Right atrium auricular region (tissue), 2 donors: ENCODE measurements around the gene PIF1. TPM values are rescaled to one million over a fixed set of nuclear protein-coding genes. Genes with fewer than 3 reads are reported as not detected.

Source experiments
- DNase-seq: peaks from one replicate; pipeline ENCODE4 v3.0.0-alpha.2; 2019; ENCODE audit warnings: low spot score
- H3K27ac ChIP-seq, 2 donors: fragments of 200-600 bp; sonication (generic); 1 replicate in 1 of 2; 2 replicates in 1 of 2; pipeline ENCODE4 v1.5.1; 2016 to 2019
- H3K27me3 ChIP-seq, 2 donors: fragments of 200-600 bp; sonication (generic); one replicate each; pipeline versions ENCODE4 v1.5.1 to v1.6.0; 2017 to 2019
- H3K36me3 ChIP-seq: fragments of 200-600 bp; sonication (generic); one replicate; pipeline ENCODE4 v1.5.1; 2016
- H3K4me1 ChIP-seq, 2 donors: fragments of 200-600 bp; sonication (generic); one replicate each; pipeline versions ENCODE4 v1.5.1 to v1.6.0; 2017 to 2019
- H3K4me3 ChIP-seq, 2 donors: fragments of 200-600 bp; sonication (generic); 1 replicate in 1 of 2; 2 replicates in 1 of 2; pipeline ENCODE4 v1.5.1; 2017 to 2019; ENCODE audit warnings: mild to moderate bottlenecking in 1 of 2, moderate library complexity in 1 of 2
- H3K9me3 ChIP-seq, 2 donors: fragments of 200-600 bp; sonication (generic); one replicate each; pipeline ENCODE4 v1.5.1; 2019
- total RNA-seq, 2 donors: library from RNA; depleted of rRNA; stranded (reverse); fragments of >200 nt; gene quantifications; one replicate each; pipeline ENCODE4 v1.1.0, GENCODE V29; 2016
- TF ChIP-seq, protein P1 (sequence below), 2 donors: fragments of 200-600 bp; sonication (generic); IDR thresholded peaks; one replicate each; pipeline ENCODE4 v1.5.1; 2019; ENCODE audit warnings: antibody characterized with exemption in 2 of 2

Gene PIF1
- total RNA-seq, 2 donors from 2014 or later = 0.28 to 0.56 TPM

DNA sequence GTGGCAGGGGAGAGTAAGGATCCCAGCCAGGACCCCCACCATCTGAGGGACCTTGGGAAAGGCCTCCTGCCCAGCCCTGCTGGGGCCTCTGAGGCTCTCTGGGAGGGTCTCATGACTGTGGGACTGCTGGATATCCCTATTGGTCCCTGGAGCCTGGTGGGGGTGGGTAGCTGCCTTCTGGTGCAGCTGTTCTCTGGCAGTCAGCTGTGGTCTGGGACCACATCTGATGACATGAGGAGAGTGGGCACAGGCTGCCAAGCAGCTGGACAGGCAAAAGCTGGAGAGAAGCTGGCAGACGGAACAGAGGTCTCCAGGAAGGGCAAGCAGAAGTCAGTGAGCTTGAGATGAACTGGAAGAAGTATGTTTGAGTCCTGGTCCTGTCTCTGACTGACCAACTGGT, 38.6 kb upstream of the PIF1 start:
- peaks cover 0 to 12% of the 10 kb centered on the region in 2 donors for H3K4me1 ChIP-seq
- no peaks in the 10 kb centered on the region for H3K9me3 ChIP-seq
- TF ChIP-seq, protein P1, sequence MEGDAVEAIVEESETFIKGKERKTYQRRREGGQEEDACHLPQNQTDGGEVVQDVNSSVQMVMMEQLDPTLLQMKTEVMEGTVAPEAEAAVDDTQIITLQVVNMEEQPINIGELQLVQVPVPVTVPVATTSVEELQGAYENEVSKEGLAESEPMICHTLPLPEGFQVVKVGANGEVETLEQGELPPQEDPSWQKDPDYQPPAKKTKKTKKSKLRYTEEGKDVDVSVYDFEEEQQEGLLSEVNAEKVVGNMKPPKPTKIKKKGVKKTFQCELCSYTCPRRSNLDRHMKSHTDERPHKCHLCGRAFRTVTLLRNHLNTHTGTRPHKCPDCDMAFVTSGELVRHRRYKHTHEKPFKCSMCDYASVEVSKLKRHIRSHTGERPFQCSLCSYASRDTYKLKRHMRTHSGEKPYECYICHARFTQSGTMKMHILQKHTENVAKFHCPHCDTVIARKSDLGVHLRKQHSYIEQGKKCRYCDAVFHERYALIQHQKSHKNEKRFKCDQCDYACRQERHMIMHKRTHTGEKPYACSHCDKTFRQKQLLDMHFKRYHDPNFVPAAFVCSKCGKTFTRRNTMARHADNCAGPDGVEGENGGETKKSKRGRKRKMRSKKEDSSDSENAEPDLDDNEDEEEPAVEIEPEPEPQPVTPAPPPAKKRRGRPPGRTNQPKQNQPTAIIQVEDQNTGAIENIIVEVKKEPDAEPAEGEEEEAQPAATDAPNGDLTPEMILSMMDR (IDR thresholded peaks at IDR 0.05) = no peak
- no peak overlapping the region for H3K4me3 ChIP-seq
- H3K27me3 ChIP-seq = no peaks in the 10 kb centered on the region
- no peak overlapping the region for H3K27ac ChIP-seq
- peaks cover 55% of the 10 kb centered on the region for H3K36me3 ChIP-seq
- no peak for DNase-seq

DNA sequence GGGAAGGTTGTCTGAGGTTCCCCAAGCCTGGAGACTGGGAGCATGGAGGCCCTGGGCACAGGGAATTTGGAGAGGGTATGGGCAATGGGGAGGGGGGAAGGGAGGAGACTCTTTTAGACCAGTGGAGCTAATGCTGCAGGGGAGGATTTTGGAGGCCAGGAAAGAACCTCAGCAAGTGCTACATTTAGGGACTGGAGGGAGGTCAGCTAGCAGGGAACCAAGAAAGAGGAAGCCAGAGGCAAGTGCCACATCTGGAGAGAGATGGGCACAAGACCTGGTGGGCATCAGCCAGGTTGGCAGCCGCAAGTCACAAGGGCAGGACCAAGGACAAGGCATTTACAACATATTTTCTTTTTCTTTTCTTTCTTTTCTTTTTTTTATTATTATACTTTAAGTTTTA, 37.0 kb upstream of the PIF1 start:
- no peak for DNase-seq
- Histone ChIP-seq H3K36me3 (peaks cover 55% of the 10 kb centered on the region), H3K4me1 (peaks cover 0 to 23% of the 10 kb centered on the region in 2 donors), H3K4me3 (no peak overlapping the region), H3K27ac (no peak overlapping the region), H3K27me3 (no peaks in the 10 kb centered on the region), H3K9me3 (no peaks in the 10 kb centered on the region)
- TF ChIP-seq, protein P1 (IDR thresholded peaks at IDR 0.05) = no peak

DNA sequence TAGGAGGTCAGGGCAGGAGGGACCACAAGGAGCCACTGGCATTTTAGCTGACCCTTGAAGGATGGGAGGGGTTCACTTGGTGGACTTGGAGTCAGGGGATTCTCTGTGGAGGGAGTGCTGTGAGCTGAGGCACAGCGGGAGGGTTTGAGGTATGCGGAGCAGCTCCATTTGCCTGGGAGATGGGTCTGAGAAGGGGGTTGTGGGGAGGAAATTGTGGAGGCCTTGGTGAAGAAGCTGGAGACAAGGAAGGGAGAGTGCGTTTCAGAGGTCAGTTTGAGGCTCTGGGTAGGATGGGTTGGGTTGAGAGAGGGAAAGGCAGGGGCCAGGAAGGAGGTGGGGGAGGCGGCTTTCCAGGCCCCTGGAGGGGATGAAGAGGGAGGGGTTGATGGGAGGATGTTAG, 36.5 kb upstream of the PIF1 start:
- no peak for DNase-seq
- H3K4me3 ChIP-seq = no peak overlapping the region
- peaks cover 0 to 27% of the 10 kb centered on the region in 2 donors for H3K4me1 ChIP-seq
- no peaks in the 10 kb centered on the region for H3K27me3 ChIP-seq
- TF ChIP-seq, protein P1 (IDR thresholded peaks at IDR 0.05) = no peak
- H3K27ac ChIP-seq = no peak overlapping the region
- no peaks in the 10 kb centered on the region for H3K9me3 ChIP-seq
- peaks cover 55% of the 10 kb centered on the region for H3K36me3 ChIP-seq

DNA sequence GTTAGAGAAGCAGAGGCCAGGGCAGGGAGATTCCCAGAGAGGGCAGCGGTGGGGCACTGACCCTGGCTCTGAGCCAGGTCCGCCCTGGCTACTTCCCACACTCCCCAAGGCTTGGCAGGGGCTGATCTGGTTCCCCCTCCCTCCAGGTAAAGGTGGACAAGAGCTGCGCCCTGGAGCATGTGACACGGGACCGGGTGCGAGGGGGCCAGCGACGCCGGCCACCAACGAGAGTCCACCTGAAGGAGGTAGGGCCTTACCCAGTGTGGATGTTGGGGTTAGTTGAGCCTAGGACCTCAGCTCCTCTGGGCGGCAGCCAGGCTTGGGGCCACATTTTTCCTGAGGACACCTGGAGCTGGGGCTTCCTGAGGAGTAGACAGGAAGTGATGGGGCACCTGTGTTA, 35.9 kb upstream of the PIF1 start:
- TF ChIP-seq, protein P1 (IDR thresholded peaks at IDR 0.05) = no peak
- peaks cover 55% of the 10 kb centered on the region for H3K36me3 ChIP-seq
- H3K4me3 ChIP-seq = no peak overlapping the region
- no peak for DNase-seq
- H3K4me1 ChIP-seq = peaks cover 0 to 33% of the 10 kb centered on the region in 2 donors
- H3K27ac ChIP-seq = no peak overlapping the region
- H3K27me3 ChIP-seq = no peaks in the 10 kb centered on the region
- no peaks in the 10 kb centered on the region for H3K9me3 ChIP-seq

DNA sequence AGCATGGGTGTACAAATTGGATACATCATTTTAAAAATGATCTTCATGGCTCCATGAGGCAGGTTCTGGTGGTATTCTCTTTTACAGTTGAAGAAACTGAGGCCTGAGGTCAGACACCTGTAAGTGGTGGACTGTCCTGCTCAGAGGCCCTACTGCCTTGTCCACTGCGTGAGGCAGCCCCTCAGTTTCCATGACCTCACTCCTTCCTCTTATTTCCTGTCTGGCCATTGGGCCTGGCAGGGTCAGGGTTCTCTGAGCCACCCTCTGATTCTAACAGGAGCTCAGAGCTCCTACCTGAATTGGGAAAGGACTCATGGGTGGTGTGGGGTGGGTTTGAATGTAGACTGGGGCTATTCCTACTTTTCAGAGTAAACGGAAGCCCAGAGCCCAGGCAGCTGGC, 33.8 kb upstream of the PIF1 start:
- no peaks in the 10 kb centered on the region for H3K9me3 ChIP-seq
- H3K4me1 ChIP-seq = peaks cover 0 to 47% of the 10 kb centered on the region in 2 donors
- no peaks in the 10 kb centered on the region for H3K27me3 ChIP-seq
- peaks cover 54% of the 10 kb centered on the region for H3K36me3 ChIP-seq
- no peak overlapping the region for H3K4me3 ChIP-seq
- H3K27ac ChIP-seq = no peak overlapping the region
- TF ChIP-seq, protein P1 (IDR thresholded peaks at IDR 0.05) = no peak
- DNase-seq = no peak

DNA sequence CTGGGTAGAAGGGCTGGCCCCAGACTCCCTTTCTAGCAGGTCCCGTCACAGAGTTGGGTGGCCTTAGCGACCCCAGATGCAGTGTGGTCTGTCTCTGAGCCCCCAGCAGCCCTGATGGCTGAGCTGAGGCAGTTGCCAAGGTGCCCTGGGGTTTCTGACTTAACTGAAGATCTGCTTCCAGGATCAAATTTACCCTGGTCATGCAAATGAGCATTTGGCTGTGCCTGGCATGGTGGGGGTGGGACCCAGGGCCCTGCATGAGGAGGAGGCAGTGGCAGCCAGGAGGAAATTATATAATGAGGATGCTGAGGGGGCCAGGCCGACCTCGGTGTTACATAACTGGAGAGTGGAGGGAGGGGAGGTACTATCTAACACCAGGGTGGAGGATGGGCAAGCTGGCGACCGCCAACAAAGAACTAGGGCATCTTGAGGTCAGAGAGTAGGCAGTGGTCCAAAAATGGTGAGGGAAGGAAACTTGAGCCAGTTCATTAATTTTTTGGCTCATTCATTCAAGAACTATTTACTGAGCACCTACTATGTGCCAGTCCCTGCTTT, 32.7 kb upstream of the PIF1 start:
- Histone ChIP-seq H3K27ac (peak overlapping the region; percentile 73 to 82), H3K9me3 (no peaks in the 10 kb centered on the region), H3K36me3 (peaks cover 56% of the 10 kb centered on the region), H3K4me1 (peaks cover 0 to 54% of the 10 kb centered on the region in 2 donors), H3K27me3 (no peaks in the 10 kb centered on the region), H3K4me3 (no peak overlapping the region)
- no peak for DNase-seq
- TF ChIP-seq, protein P1 (IDR thresholded peaks at IDR 0.05) = no peak
